IMR-90 (cell line): ENCODE data around the gene MYO5A. TPM values are rescaled to one million over a fixed set of nuclear protein-coding genes. Genes with fewer than 3 reads are reported as not detected.

Source experiments
- ATAC-seq: fragments of 200-7000 bp; cut with Tn5 transposase; 2 replicates; pipeline ENCODE4 v1.9.1; 2020; ENCODE audit warnings: low read depth, mild to moderate bottlenecking, moderate library complexity
- BruUV-seq: library from RNA; stranded (reverse); fragments of 400-500 nt; replicated peaks from 2 replicates; lab custom pipeline; 2021; lab: Mats Ljungman, UMichigan
- CTCF ChIA-PET: fragments of 300-600 bp; formaldehyde crosslinking; extraction: SDS; loops from one replicate; lab custom pipeline; 2021; ENCODE audit warnings: antibody characterized with exemption; lab: Yijun Ruan, JAX
- POLR2A ChIA-PET: fragments of 300-600 bp; sonication (Branson Sonifier 250); formaldehyde crosslinking; loops from one replicate; lab custom pipeline; 2022; ENCODE audit warnings: antibody characterized with exemption; ENCODE audit not compliant: unreplicated experiment; lab: Charles Lee
- DNase-seq: peaks from one replicate; pipeline ENCODE4 v3.0.0; 2013
- H2AFZ ChIP-seq: replicated peaks from 2 replicates; pipeline ENCODE3; 2013; ENCODE audit warnings: low read length, mild to moderate bottlenecking; ENCODE audit not compliant: poor library complexity
- H2AK5ac ChIP-seq: 2 replicates; pipeline ENCODE4 v1.6.1; 2013; ENCODE audit warnings: low read depth, low read length, inconsistent platforms
- H2AK9ac ChIP-seq: replicated peaks from 2 replicates; pipeline ENCODE3; 2013; ENCODE audit warnings: mild to moderate bottlenecking, low read depth, low read length, moderate library complexity; ENCODE audit not compliant: poor library complexity
- H2BK120ac ChIP-seq: 2 replicates; pipeline ENCODE4 v1.6.1; 2013; ENCODE audit warnings: low read depth, low read length, inconsistent platforms
- H2BK15ac ChIP-seq: 3 replicates; pipeline ENCODE4 v1.6.1; 2013; ENCODE audit warnings: low read depth, low read length, inconsistent platforms
- H2BK20ac ChIP-seq: 2 replicates; pipeline ENCODE4 v1.6.1; 2013; ENCODE audit warnings: low read depth, mild to moderate bottlenecking, inconsistent platforms, low read length, moderate library complexity
- H2BK5ac ChIP-seq: 2 replicates; pipeline ENCODE4 v1.6.1; 2013; ENCODE audit warnings: mild to moderate bottlenecking, low read depth, low read length, inconsistent platforms; ENCODE audit not compliant: poor library complexity, severe bottlenecking
- H3K14ac ChIP-seq: replicated peaks from 2 replicates; pipeline ENCODE4 v1.6.1; 2013; ENCODE audit warnings: low read depth, low read length, inconsistent platforms
- H3K18ac ChIP-seq: 2 replicates; pipeline ENCODE4 v1.6.1; 2013; ENCODE audit warnings: low read depth, low read length, control low read depth
- H3K23ac ChIP-seq: 2 replicates; pipeline ENCODE4 v1.6.1; 2013; ENCODE audit warnings: low read depth, low read length, inconsistent platforms
- H3K27ac ChIP-seq: 2 replicates; pipeline ENCODE4 v1.5.1; 2013; ENCODE audit warnings: mild to moderate bottlenecking, control low read depth, low read length; ENCODE audit not compliant: insufficient read depth
- H3K27me3 ChIP-seq: 2 replicates; pipeline ENCODE4 v1.6.1; 2013; ENCODE audit warnings: low read length; ENCODE audit not compliant: control insufficient read depth, insufficient read depth
- H3K36me3 ChIP-seq: 2 replicates; pipeline ENCODE4 v1.6.1; 2013; ENCODE audit warnings: low read length, mixed read lengths; ENCODE audit not compliant: control insufficient read depth, insufficient read depth
- H3K4ac ChIP-seq: 2 replicates; pipeline ENCODE4 v1.6.1; 2013; ENCODE audit warnings: low read depth, low read length, inconsistent platforms
- H3K4me1 ChIP-seq: 2 replicates; pipeline ENCODE4 v1.6.1; 2013; ENCODE audit warnings: low read length, mixed read lengths; ENCODE audit not compliant: control insufficient read depth, insufficient read depth
- H3K4me2 ChIP-seq: 2 replicates; pipeline ENCODE4 v1.6.1; 2013; ENCODE audit warnings: low read depth, mild to moderate bottlenecking, control low read depth, low read length, moderate library complexity
- H3K4me3 ChIP-seq: 2 replicates; pipeline ENCODE4 v1.5.1; 2013; ENCODE audit warnings: low read depth, mild to moderate bottlenecking, control low read depth, low read length, moderate library complexity; ENCODE audit not compliant: insufficient read depth
- H3K56ac ChIP-seq: 2 replicates; pipeline ENCODE4 v1.6.1; 2013; ENCODE audit warnings: low read length, inconsistent platforms; ENCODE audit not compliant: insufficient read depth; ENCODE audit errors: extremely low read depth
- H3K79me1 ChIP-seq, 2 experiments: 2 replicates each; pipeline ENCODE4 v1.6.1; 2013; ENCODE audit warnings: low read length in 2 of 2, inconsistent platforms in 1 of 2, low read depth in 1 of 2
- H3K9ac ChIP-seq: 2 replicates; pipeline ENCODE4 v1.6.1; 2013; ENCODE audit warnings: low read depth, low read length, control low read depth
- H3K9me1 ChIP-seq: 2 replicates; pipeline ENCODE4 v1.6.1; 2013; ENCODE audit warnings: low read length, inconsistent platforms; ENCODE audit not compliant: insufficient read depth
- H3K9me3 ChIP-seq: 2 replicates; pipeline ENCODE4 v1.6.1; 2013; ENCODE audit warnings: low read length; ENCODE audit not compliant: control insufficient read depth, insufficient read depth
- H4K20me1 ChIP-seq: 2 replicates; pipeline ENCODE4 v1.6.1; 2013; ENCODE audit warnings: low read length, inconsistent platforms; ENCODE audit not compliant: insufficient read depth
- H4K5ac ChIP-seq: 2 replicates; pipeline ENCODE4 v1.6.1; 2013; ENCODE audit warnings: mild to moderate bottlenecking, low read depth, low read length, control low read depth
- H4K8ac ChIP-seq, 2 experiments: 2 replicates each; pipeline ENCODE4 v1.6.1; 2013; ENCODE audit warnings: low read depth in 2 of 2, low read length in 2 of 2, control low read depth in 1 of 2, inconsistent platforms in 1 of 2
- H4K91ac ChIP-seq: 2 replicates; pipeline ENCODE4 v1.6.1; 2013; ENCODE audit warnings: low read depth, low read length, inconsistent platforms; ENCODE audit not compliant: insufficient read depth
- CEBPB ChIP-seq: IDR thresholded peaks from 2 replicates; pipeline ENCODE4 v1.6.1; 2012; ENCODE audit warnings: low read depth, low read length, improper control_type of control experiment
- CHD1 ChIP-seq: IDR thresholded peaks from 2 replicates; pipeline ENCODE4 v1.6.1; 2012; ENCODE audit warnings: low read depth, low read length, improper control_type of control experiment
- FOS ChIP-seq: fragments of 150-350 bp; IDR thresholded peaks from 2 replicates; pipeline ENCODE4 v1.6.1; 2016; ENCODE audit warnings: low read depth, low read length
- MAZ ChIP-seq: IDR thresholded peaks from 2 replicates; pipeline ENCODE4 v1.6.1; 2012; ENCODE audit warnings: low read depth, mild to moderate bottlenecking, low read length, improper control_type of control experiment, moderate library complexity, borderline replicate concordance
- MXI1 ChIP-seq: IDR thresholded peaks from 2 replicates; pipeline ENCODE4 v1.6.1; 2012; ENCODE audit warnings: low read depth, mild to moderate bottlenecking, low read length, moderate library complexity, borderline replicate concordance
- NFE2L2 ChIP-seq: fragments of 150-350 bp; IDR thresholded peaks from 2 replicates; pipeline ENCODE4 v1.6.1; 2016; ENCODE audit warnings: low read depth, mild to moderate bottlenecking, low read length
- POLR2A ChIP-seq: IDR thresholded peaks from 2 replicates; pipeline ENCODE4 v1.6.1; 2012; ENCODE audit warnings: mild to moderate bottlenecking, low read depth, low read length
- RAD21 ChIP-seq: IDR thresholded peaks from 2 replicates; pipeline ENCODE4 v1.6.1; 2012; ENCODE audit warnings: low read length, improper control_type of control experiment
- RCOR1 ChIP-seq: IDR thresholded peaks from 2 replicates; pipeline ENCODE4 v1.6.1; 2012; ENCODE audit warnings: mild to moderate bottlenecking, low read length, improper control_type of control experiment; ENCODE audit not compliant: insufficient replicate concordance
- SMC3 ChIP-seq: fragments of 150-350 bp; IDR thresholded peaks from 2 replicates; pipeline ENCODE4 v1.6.1; 2016; ENCODE audit warnings: low read depth, mild to moderate bottlenecking, antibody characterized with exemption, low read length, moderate library complexity
- WGBS, 2 experiments: methylation state at CpG; one replicate each; pipeline versions ENCODE4 v1.1.5 to v1.1.7; 2013; ENCODE audit warnings: missing lambda C conversion rate in 2 of 2; ENCODE audit not compliant: insufficient read length in 1 of 2; ENCODE audit errors: extremely low coverage in 2 of 2; 5-methylcytosine and 5-hydroxymethylcytosine counted together
- dilution Hi-C: fragments of 300-500 bp; cut with HindIII; formaldehyde crosslinking; loops from one replicate; pipeline ENCODE4 v1.14.3; 2018; ENCODE audit warnings: low sequenced_read_pairs; ENCODE audit not compliant: unreplicated experiment
- in situ Hi-C: fragments of 300-500 bp; cut with MboI; formaldehyde crosslinking; loops from 3 replicates; pipeline ENCODE4 v1.14.3; 2019; ENCODE audit warnings: low sequenced_read_pairs, inconsistent platforms, mixed read lengths
- intact Hi-C: fragments of 100-400 bp; cut with micrococcal nuclease; formaldehyde crosslinking; loops from 2 replicates; pipeline ENCODE4 v1.10.0; 2022
- polyA plus RNA-seq, 3 experiments: library from polyadenylated mRNA; depleted of rRNA; stranded (reverse); fragments of >200 nt; gene quantifications; 2 replicates each; pipeline ENCODE4 v1.2.3, GENCODE V29; 2012; ENCODE audit warnings: low replicate concordance in 1 of 3
- total RNA-seq: library from RNA; depleted of rRNA; stranded (reverse); fragments of >200 nt; gene quantifications from 2 replicates; pipeline ENCODE4 v1.2.3, GENCODE V29; 2012

Gene MYO5A
- total and polyA plus RNA-seq, 2 of the 4 experiments (the other 2 are of a cell fraction) = 19.4 to 69.2 TPM

DNA sequence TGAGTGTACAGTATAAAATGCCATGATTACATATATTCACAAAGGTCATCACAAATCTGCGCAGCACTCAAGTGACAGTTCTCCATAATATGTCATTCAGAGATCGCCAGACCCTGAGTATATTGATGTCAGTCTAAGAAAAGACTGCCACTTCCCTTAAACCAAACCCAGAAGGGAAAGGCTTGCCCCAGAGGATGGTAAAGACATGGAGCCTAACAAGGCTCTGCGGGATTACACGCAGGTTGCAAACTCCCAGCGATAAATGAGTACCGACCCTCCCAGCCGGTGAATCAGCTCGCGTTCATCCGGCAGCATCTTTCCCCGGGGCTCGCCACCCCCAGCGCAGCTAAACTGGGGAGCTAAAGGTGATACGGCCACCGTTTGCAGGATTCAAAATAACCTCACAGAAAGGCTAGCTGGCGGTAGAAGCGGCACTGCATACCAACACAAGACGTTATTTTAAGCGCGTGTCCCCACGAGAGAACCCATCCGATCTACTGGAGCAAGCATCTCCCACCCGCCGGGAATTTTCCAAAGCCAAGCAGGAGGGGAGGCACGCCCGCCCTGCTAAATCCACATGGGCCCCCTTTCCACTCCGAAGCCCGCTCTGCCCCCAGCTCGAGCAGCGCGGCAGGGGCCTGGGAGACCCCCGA, 643 bp downstream of the MYO5A start:
- Histone ChIP-seq H3K9me3 (no peaks in the 10 kb centered on the region), H2BK15ac (no peak overlapping the region), H4K20me1 (peaks cover 11% of the 10 kb centered on the region; the same call in 1 of the 2 replicates), H4K5ac (no peak overlapping the region), H3K56ac (no peak overlapping the region), H2BK120ac (no peak overlapping the region), H2AFZ (peak overlapping the region; percentile 93), H3K23ac (peak overlapping the region; percentile 55), H3K27ac (peak overlapping the region; percentile 31; the same call in 1 of the 2 replicates), H4K8ac (peak overlapping the region in 1 of 2 experiments; percentile 16; a peak in 1 of 4 replicates), H2AK9ac (no peak overlapping the region), H2BK5ac (peak overlapping the region; percentile 52), H3K14ac (0 out of 2 replicates have a peak overlapping the region, but pooled peaks have one; percentile 5), H3K27me3 (peaks cover 8% of the 10 kb centered on the region), H3K4me2 (peak overlapping the region; percentile 53), H3K18ac (no peak overlapping the region), H3K79me1 (peaks cover 18 to 30% of the 10 kb centered on the region in 2 experiments), H3K4me1 (peaks cover 7% of the 10 kb centered on the region), H3K9ac (peak overlapping the region; percentile 25), H4K91ac (peak overlapping the region; percentile 6; the same call in 1 of the 2 replicates), H3K9me1 (peaks cover 8% of the 10 kb centered on the region), H3K36me3 (no peaks in the 10 kb centered on the region), H2BK20ac (no peak overlapping the region), H3K4me3 (peak overlapping the region; percentile 75), H2AK5ac (no peak overlapping the region), H3K4ac (0 out of 2 replicates have a peak overlapping the region, but pooled peaks have one; percentile 8)
- intact Hi-C loops (loop anchor here (2.0 to 5.0 kb wide), 5 partner anchors 41 to 271 kb away; partner anchors contain the start of genes ARPP19 and ATOSA), in situ Hi-C loops (no loop called here), dilution Hi-C loops (no loop called here)
- CTCF ChIA-PET = no interaction called here
- ATAC-seq = peak; percentile 6
- TF ChIP-seq POLR2A (no peak), RAD21 (no peak), MAZ (no peak), CEBPB (no peak), FOS (no peak), MXI1 (no peak), SMC3 (no peak), RCOR1 (no peak), CHD1 (no peak), NFE2L2 (no peak)
- BruUV-seq = no TSS peak
- POLR2A ChIA-PET = interaction anchor here (0.6 kb wide), 1 partner anchor 383 kb away, joined by 3 read pairs; no protein-coding TSS in a partner anchor
- WGBS, 2 experiments = 0% methylated on average over 7 of the region's 32 CpGs; no CpG with 5 or more reads in 1 of the 2 experiments
- DNase-seq = peak; percentile 33
